DOHH2 (cell line): Measurements from ENCODE around the gene UNC5C.

Source experiments
- H3F3A ChIP-seq: fragments of 200-600 bp; sonication (generic), shearing (Covaris generic); 2 replicates; pipeline ENCODE4 v1.6.0; 2016; ENCODE audit warnings: antibody characterized with exemption, mild to moderate bottlenecking; ENCODE audit not compliant: control insufficient read depth, insufficient read depth
- H3K27ac ChIP-seq: fragments of 200-600 bp; sonication (generic); 2 replicates; pipeline ENCODE4 v1.5.1; 2014; ENCODE audit warnings: low read depth, mild to moderate bottlenecking, low read length, moderate library complexity
- H3K27me3 ChIP-seq: fragments of 200-600 bp; sonication (generic); 2 replicates; pipeline ENCODE4 v1.6.1; 2014; ENCODE audit warnings: mild to moderate bottlenecking, low read length, mixed read lengths; ENCODE audit not compliant: control insufficient read depth
- H3K36me3 ChIP-seq: fragments of 200-600 bp; sonication (generic); 2 replicates; pipeline ENCODE4 v1.6.1; 2014; ENCODE audit warnings: mild to moderate bottlenecking, low read length, moderate library complexity, mixed read lengths; ENCODE audit not compliant: control insufficient read depth
- H3K4me1 ChIP-seq: fragments of 200-600 bp; sonication (generic); 2 replicates; pipeline ENCODE4 v1.6.1; 2014; ENCODE audit warnings: mild to moderate bottlenecking, low read length, mixed read lengths; ENCODE audit not compliant: control insufficient read depth
- H3K4me2 ChIP-seq: fragments of 200-600 bp; sonication (generic); 2 replicates; pipeline ENCODE4 v1.6.0; 2014; ENCODE audit warnings: mild to moderate bottlenecking, low read length, moderate library complexity
- H3K4me3 ChIP-seq: fragments of 200-600 bp; sonication (generic); 2 replicates; pipeline ENCODE4 v1.5.1; 2014; ENCODE audit warnings: mild to moderate bottlenecking, low read length, mixed read lengths
- H3K79me2 ChIP-seq: fragments of 200-600 bp; sonication (generic); 2 replicates; pipeline ENCODE4 v1.6.1; 2014; ENCODE audit warnings: mild to moderate bottlenecking, low read length, mixed read lengths; ENCODE audit not compliant: control insufficient read depth
- H3K9me2 ChIP-seq: fragments of 200-600 bp; sonication (generic); replicated peaks from 2 replicates; pipeline ENCODE4 v1.6.1; 2014; ENCODE audit warnings: mild to moderate bottlenecking, low read length, mixed read lengths; ENCODE audit not compliant: control insufficient read depth
- H3K9me3 ChIP-seq: fragments of 200-600 bp; sonication (generic); 2 replicates; pipeline ENCODE4 v1.6.1; 2014; ENCODE audit warnings: antibody characterized with exemption, low read length, mixed read lengths; ENCODE audit not compliant: control insufficient read depth, insufficient read depth
- H4K20me1 ChIP-seq: fragments of 200-600 bp; sonication (generic); 2 replicates; pipeline ENCODE4 v1.6.0; 2014; ENCODE audit warnings: low read depth, mild to moderate bottlenecking, antibody characterized with exemption, low read length, moderate library complexity; ENCODE audit not compliant: control insufficient read depth, insufficient read depth
- CTCF ChIP-seq: fragments of 200-600 bp; sonication (generic); IDR thresholded peaks from one replicate; pipeline ENCODE4 v1.5.1; 2014; ENCODE audit warnings: antibody characterized with exemption, mild to moderate bottlenecking, low read depth, low read length; ENCODE audit not compliant: poor library complexity, severe bottlenecking
- EZH2phosphoT487 ChIP-seq: fragments of 200-600 bp; sonication (generic); IDR thresholded peaks from 2 replicates; pipeline ENCODE4 v1.6.1; 2017; ENCODE audit warnings: borderline replicate concordance, mild to moderate bottlenecking, antibody characterized with exemption, low read length, moderate library complexity, mixed read lengths

The UNC5C gene

GRCh38 chr4:95507147-95507546, 41.6 kb downstream of the UNC5C start:
- H3F3A ChIP-seq: no peaks in the 10 kb centered on the region
- no peak overlapping the region for H3K4me3 ChIP-seq
- H3K4me2 ChIP-seq: no peak overlapping the region
- no peaks in the 10 kb centered on the region for H3K9me3 ChIP-seq
- H4K20me1 ChIP-seq: no peaks in the 10 kb centered on the region
- no peaks in the 10 kb centered on the region for H3K27me3 ChIP-seq
- no peak for TF ChIP-seq CTCF
- no peak for TF ChIP-seq EZH2phosphoT487
- H3K27ac ChIP-seq: no peak overlapping the region
- no peaks in the 10 kb centered on the region for H3K36me3 ChIP-seq
- no peaks in the 10 kb centered on the region for H3K79me2 ChIP-seq
- no peaks in the 10 kb centered on the region for H3K4me1 ChIP-seq
- no peaks in the 10 kb centered on the region for H3K9me2 ChIP-seq

GRCh38 chr4:95506264-95506663, 42.5 kb downstream of the UNC5C start:
- no peaks in the 10 kb centered on the region for H4K20me1 ChIP-seq
- no peaks in the 10 kb centered on the region for H3K27me3 ChIP-seq
- no peaks in the 10 kb centered on the region for H3F3A ChIP-seq
- no peaks in the 10 kb centered on the region for H3K9me2 ChIP-seq
- no peaks in the 10 kb centered on the region for H3K9me3 ChIP-seq
- H3K4me3 ChIP-seq: no peak overlapping the region
- no peak overlapping the region for H3K4me2 ChIP-seq
- H3K36me3 ChIP-seq: no peaks in the 10 kb centered on the region
- TF ChIP-seq EZH2phosphoT487 (no peak), CTCF (no peak)
- H3K79me2 ChIP-seq: no peaks in the 10 kb centered on the region
- no peak overlapping the region for H3K27ac ChIP-seq
- H3K4me1 ChIP-seq: no peaks in the 10 kb centered on the region

- H3K9me2 ChIP-seq: no peaks in the 10 kb centered on the region
- no peaks in the 10 kb centered on the region for H3K36me3 ChIP-seq
- H3K27me3 ChIP-seq: no peaks in the 10 kb centered on the region
- H3K27ac ChIP-seq: no peak overlapping the region
- no peaks in the 10 kb centered on the region for H4K20me1 ChIP-seq
- H3F3A ChIP-seq: no peaks in the 10 kb centered on the region
- TF ChIP-seq CTCF: no peak
- TF ChIP-seq EZH2phosphoT487: no peak
- no peak overlapping the region for H3K4me2 ChIP-seq
- no peaks in the 10 kb centered on the region for H3K9me3 ChIP-seq
- H3K79me2 ChIP-seq: no peaks in the 10 kb centered on the region
- no peaks in the 10 kb centered on the region for H3K4me1 ChIP-seq
- no peak overlapping the region for H3K4me3 ChIP-seq
These were observed 43.0 kb downstream of the UNC5C start for GRCh38 chr4:95505799-95506198.

- Histone ChIP-seq H3K79me2 (no peaks in the 10 kb centered on the region), H4K20me1 (no peaks in the 10 kb centered on the region), H3K36me3 (no peaks in the 10 kb centered on the region), H3K4me3 (no peak overlapping the region), H3F3A (no peaks in the 10 kb centered on the region), H3K9me2 (no peaks in the 10 kb centered on the region), H3K4me1 (no peaks in the 10 kb centered on the region), H3K4me2 (no peak overlapping the region), H3K27me3 (no peaks in the 10 kb centered on the region), H3K27ac (no peak overlapping the region), H3K9me3 (no peaks in the 10 kb centered on the region)
- no peak for TF ChIP-seq EZH2phosphoT487
- TF ChIP-seq CTCF: no peak
These were observed 43.6 kb downstream of the UNC5C start for GRCh38 chr4:95505151-95505550.
